Common myeloid progenitor, CD34-positive (primary cell): Measurements from ENCODE around the gene PRAF2.
A peak's percentile ranks its signal among the peaks of the same experiment; 100 is the strongest.

Experiments used
- CTCF ChIA-PET: fragments of 350-600 bp; sonication (Branson Sonifier 250); formaldehyde crosslinking; loops from one replicate; lab custom pipeline; 2021; ENCODE audit warnings: antibody characterized with exemption; lab: Charles Lee
- POLR2A ChIA-PET: fragments of 350-600 bp; sonication (Branson Sonifier 250); formaldehyde crosslinking; loops from one replicate; lab custom pipeline; 2021; ENCODE audit warnings: antibody characterized with exemption; lab: Charles Lee
- DNase-seq, 3 donors: peaks; one replicate each; pipeline versions ENCODE4 v3.0.0 to v3.0.0-alpha.2; 2013
- H3K27ac ChIP-seq, 2 experiments: 1 replicate in 1 of 2; 2 replicates in 1 of 2; pipeline ENCODE4 v1.7.0; 2013; ENCODE audit warnings: inconsistent platforms in 2 of 2, low read length in 2 of 2, mild to moderate bottlenecking in 2 of 2, low read depth in 1 of 2, moderate library complexity in 1 of 2; ENCODE audit not compliant: severe bottlenecking in 2 of 2, insufficient read depth in 1 of 2, poor library complexity in 1 of 2
- H3K27me3 ChIP-seq, 5 experiments: replicated peaks in 2 of 5; 1 replicate in 3 of 5; 2 replicates in 2 of 5; pipeline versions ENCODE4 v1.6.1 to v1.7.0; 2013; ENCODE audit warnings: low read length in 4 of 5, mild to moderate bottlenecking in 2 of 5, moderate library complexity in 2 of 5, inconsistent platforms in 1 of 5; ENCODE audit not compliant: insufficient read depth in 5 of 5, control insufficient read depth in 4 of 5
- H3K36me3 ChIP-seq, 4 experiments: 1 replicate in 2 of 4; 2 replicates in 2 of 4; pipeline versions ENCODE4 v1.6.1 to v1.7.0; 2013; ENCODE audit warnings: low read length in 3 of 4, control low read depth in 1 of 4, mild to moderate bottlenecking in 1 of 4; ENCODE audit not compliant: control insufficient read depth in 4 of 4, insufficient read depth in 4 of 4
- H3K4me1 ChIP-seq, 4 experiments: 1 replicate in 3 of 4; 2 replicates in 1 of 4; pipeline versions ENCODE4 v1.6.1 to v1.7.1; 2013; ENCODE audit warnings: low read length in 3 of 4, mild to moderate bottlenecking in 3 of 4, control low read depth in 1 of 4, inconsistent platforms in 1 of 4, moderate library complexity in 1 of 4; ENCODE audit not compliant: control insufficient read depth in 4 of 4, insufficient read depth in 4 of 4; ENCODE audit errors: control extremely low read depth in 1 of 4
- H3K4me3 ChIP-seq, 7 experiments: 1 replicate in 4 of 7; 2 replicates in 3 of 7; pipeline versions ENCODE4 v1.5.1 to v1.7.0; 2013; ENCODE audit warnings: mild to moderate bottlenecking in 7 of 7, low read length in 6 of 7, moderate library complexity in 6 of 7, inconsistent platforms in 2 of 7, low read depth in 2 of 7, control low read depth in 1 of 7; ENCODE audit not compliant: insufficient read depth in 4 of 7, control insufficient read depth in 1 of 7; ENCODE audit errors: extremely low read depth in 1 of 7
- H3K9me3 ChIP-seq, 5 experiments: 1 replicate in 4 of 5; 2 replicates in 1 of 5; pipeline versions ENCODE4 v1.6.1 to v1.7.1; 2013; ENCODE audit warnings: low read length in 4 of 5, mild to moderate bottlenecking in 2 of 5, inconsistent platforms in 1 of 5, low read depth in 1 of 5, moderate library complexity in 1 of 5; ENCODE audit not compliant: control insufficient read depth in 4 of 5, insufficient read depth in 2 of 5; ENCODE audit errors: control extremely low read depth in 1 of 5
- WGBS: methylation state at CpG from one replicate; pipeline ENCODE4 v1.1.5; 2013; ENCODE audit not compliant: insufficient coverage; 5-methylcytosine and 5-hydroxymethylcytosine counted together

Gene PRAF2

GRCh38 chrX:49101629-49101984, 27.8 kb upstream of the PRAF2 start:
- H3K27me3 ChIP-seq, result no peaks in the 10 kb centered on the region
- ChIA-PET POLR2A (interaction anchor here (1.0 to 1.1 kb wide), 2 partner anchors 59 to 99 kb away, joined by 3 to 4 read pairs; no protein-coding TSS in a partner anchor), CTCF (interaction anchor here (0.7 to 1.0 kb wide), 2 partner anchors 11 to 77 kb away, joined by 3 read pairs; no protein-coding TSS in a partner anchor)
- no peaks in the 10 kb centered on the region for H3K36me3 ChIP-seq
- peak overlapping the region; percentile 19 to 87 (median 73) for H3K4me3 ChIP-seq
- peak overlapping the region in 1 of 2 experiments; percentile 64 for H3K27ac ChIP-seq
- DNase-seq, result no peak
- 43% methylated on average over 9 of the region's 9 CpGs for WGBS
- no peaks in the 10 kb centered on the region for H3K9me3 ChIP-seq
- H3K4me1 ChIP-seq, result peaks cover 0 to 12% (median 6%) of the 10 kb centered on the region in 4 experiments

DNA sequence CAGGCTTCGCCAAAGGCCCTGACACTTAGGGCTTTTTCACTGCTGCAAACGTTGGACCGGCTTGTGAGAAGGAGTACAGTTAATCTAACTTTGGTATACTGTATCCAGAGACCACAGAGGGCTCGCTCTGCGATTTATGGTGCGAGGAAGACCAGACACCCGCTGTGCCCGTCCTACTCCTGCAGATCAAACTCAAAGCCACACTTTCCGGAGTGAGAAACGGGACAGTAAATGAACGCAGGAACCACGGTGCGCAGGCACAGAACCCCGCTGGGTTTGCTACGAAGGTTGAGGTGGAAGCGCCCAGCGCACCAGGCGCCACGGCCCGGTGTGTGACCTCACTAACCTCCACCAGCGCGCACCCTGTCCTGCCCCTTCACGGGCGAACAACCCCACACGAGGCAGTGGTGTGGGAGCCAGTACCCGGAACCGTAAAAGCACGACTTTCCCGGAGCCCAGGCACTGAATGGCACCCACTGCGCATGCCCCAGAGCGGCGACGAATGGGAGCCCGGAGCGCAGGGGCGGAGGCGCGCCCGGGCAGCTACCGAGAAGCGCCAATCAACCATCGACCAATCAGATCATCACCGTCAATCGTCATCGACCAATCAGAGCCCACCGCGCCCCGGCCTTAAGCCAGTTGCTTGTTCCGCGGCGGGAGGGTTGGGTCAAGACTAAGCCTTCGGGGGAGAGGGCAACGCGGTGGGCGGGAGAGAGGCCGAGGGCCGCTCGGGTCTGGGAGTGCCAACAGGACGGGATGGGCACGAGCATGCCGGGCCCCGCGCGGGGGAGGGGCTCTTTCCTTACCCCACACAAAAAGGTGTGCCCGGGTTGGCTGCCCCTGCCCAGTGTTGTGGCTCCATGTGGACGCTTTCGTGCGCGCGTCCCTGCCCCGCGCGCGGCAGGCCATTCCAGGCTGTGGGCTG, 27.2 kb upstream of the PRAF2 start:
- peak overlapping the region; percentile 67 to 79 for H3K27ac ChIP-seq
- WGBS, result 48% methylated on average over 68 of the region's 74 CpGs
- H3K27me3 ChIP-seq, result no peaks in the 10 kb centered on the region
- H3K9me3 ChIP-seq, result no peaks in the 10 kb centered on the region
- ChIA-PET POLR2A (interaction anchor here (1.0 to 1.1 kb wide), 2 partner anchors 58 to 98 kb away, joined by 3 to 4 read pairs; no protein-coding TSS in a partner anchor), CTCF (interaction anchor here (0.6 kb wide), 1 partner anchor 11 kb away, joined by 3 read pairs; no protein-coding TSS in a partner anchor)
- peak; percentile 88 to 92 (median 91) for DNase-seq
- H3K4me3 ChIP-seq, result peak overlapping the region; percentile 48 to 87 (median 73)
- H3K36me3 ChIP-seq, result no peaks in the 10 kb centered on the region
- peaks cover 0 to 12% (median 6%) of the 10 kb centered on the region in 4 experiments for H3K4me1 ChIP-seq

DNA sequence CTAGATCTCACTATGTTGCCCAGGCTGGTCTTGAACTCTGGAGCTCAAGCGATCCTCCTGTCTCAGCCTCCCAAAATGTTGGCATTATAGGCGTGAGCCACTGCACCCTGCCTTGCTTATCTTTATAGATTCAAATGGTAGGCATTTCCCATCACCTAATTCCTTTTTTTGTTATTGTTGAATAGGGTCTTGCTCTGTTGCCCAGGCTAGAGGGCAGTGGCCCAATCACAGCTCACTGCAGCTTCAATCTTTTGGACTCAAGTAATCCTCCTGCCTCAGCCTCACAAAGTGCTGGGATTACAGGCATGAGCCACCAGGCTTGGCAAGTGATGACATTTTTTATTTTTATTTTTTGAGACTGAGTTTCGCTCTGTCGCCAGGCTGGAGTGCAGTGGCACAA, 22.6 kb upstream of the PRAF2 start:
- no peaks in the 10 kb centered on the region for H3K27me3 ChIP-seq
- CTCF ChIA-PET, result interaction anchor here (1.7 kb wide), 1 partner anchor 36 kb away, joined by 3 read pairs; no protein-coding TSS in a partner anchor
- 100% methylated on average over 2 of the region's 4 CpGs for WGBS
- H3K27ac ChIP-seq, result no peak overlapping the region
- H3K4me1 ChIP-seq, result peaks cover 0 to 7% (median 4%) of the 10 kb centered on the region in 4 experiments
- POLR2A ChIA-PET, result no interaction called here
- H3K9me3 ChIP-seq, result no peaks in the 10 kb centered on the region
- no peak for DNase-seq
- H3K4me3 ChIP-seq, result no peak overlapping the region
- H3K36me3 ChIP-seq, result no peaks in the 10 kb centered on the region

- no peaks in the 10 kb centered on the region for H3K36me3 ChIP-seq
- no peaks in the 10 kb centered on the region for H3K27me3 ChIP-seq
- no peaks in the 10 kb centered on the region for H3K4me1 ChIP-seq
- H3K4me3 ChIP-seq, result no peak overlapping the region
- no peaks in the 10 kb centered on the region for H3K9me3 ChIP-seq
- DNase-seq, result no peak
- no peak overlapping the region for H3K27ac ChIP-seq
- ChIA-PET POLR2A (no interaction called here), CTCF (no interaction called here)
- WGBS, result 100% methylated on average over 2 of the region's 4 CpGs
Measured at GRCh38 chrX:49089553-49089952, 15.8 kb upstream of the PRAF2 start.

DNA sequence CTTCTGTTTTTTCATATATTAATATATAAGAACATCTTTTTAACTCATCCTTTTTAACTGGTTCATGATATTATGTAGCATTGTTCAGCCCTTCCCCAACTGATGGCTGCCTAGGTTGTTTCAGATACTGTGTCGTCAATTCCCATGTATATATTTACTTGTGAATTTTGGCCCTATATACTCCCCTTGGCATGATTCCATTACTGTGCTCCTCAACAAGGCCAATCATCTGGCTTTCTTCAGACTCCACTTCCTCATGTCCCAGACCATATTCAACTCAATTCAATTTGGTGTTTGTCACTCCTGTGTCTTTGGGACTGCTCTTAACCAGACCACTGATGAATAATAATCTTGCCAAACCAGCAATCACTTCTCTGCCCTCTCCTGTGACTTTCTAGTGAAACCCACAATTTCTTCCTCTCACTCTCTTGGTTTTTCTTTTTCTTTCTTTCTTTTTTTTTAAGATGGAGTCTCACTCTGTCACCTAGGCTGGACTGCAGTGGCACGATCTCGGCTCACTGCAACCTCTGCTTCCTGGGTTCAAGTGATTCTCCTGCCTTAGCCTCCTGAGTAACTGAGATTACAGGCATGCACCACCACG, 8.6 kb upstream of the PRAF2 start:
- no peaks in the 10 kb centered on the region for H3K9me3 ChIP-seq
- peaks cover 0 to 8% (median 5%) of the 10 kb centered on the region in 4 experiments for H3K4me1 ChIP-seq
- ChIA-PET CTCF (no interaction called here), POLR2A (no interaction called here)
- no peak overlapping the region for H3K4me3 ChIP-seq
- H3K36me3 ChIP-seq, result peaks cover 0 to 5% (median 2%) of the 10 kb centered on the region in 4 experiments
- WGBS, result 93% methylated on average over 3 of the region's 4 CpGs
- no peak for DNase-seq
- H3K27me3 ChIP-seq, result no peaks in the 10 kb centered on the region
- H3K27ac ChIP-seq, result no peak overlapping the region

GRCh38 chrX:49079489-49080428, 6.0 kb upstream of the PRAF2 start, which contains the start of gene WDR45:
TSS of gene WDR45 (minus strand) at chrX:49079887. CDS start at chrX:49078095, 1,792 bp downstream.
- Histone ChIP-seq H3K27me3 (no peaks in the 10 kb centered on the region), H3K36me3 (peaks cover 0 to 22% (median 6%) of the 10 kb centered on the region in 4 experiments), H3K4me1 (peaks cover 0 to 8% (median 5%) of the 10 kb centered on the region in 4 experiments), H3K27ac (peak within 1 kb of the TSS; percentile 88 to 92), H3K4me3 (peak within 1 kb of the TSS; percentile 44 to 78 (median 66)), H3K9me3 (no peaks in the 10 kb centered on the region)
- WGBS, result 39% methylated on average over 51 of the region's 55 CpGs
- DNase-seq, result peak; percentile 75 to 90 (median 83)
- ChIA-PET POLR2A (interaction anchor here (0.7 kb wide), 1 partner anchor 384 kb away, joined by 5 read pairs; no protein-coding TSS in a partner anchor), CTCF (interaction anchor here (1.1 kb wide), 1 partner anchor 27 kb away, joined by 4 read pairs; no protein-coding TSS in a partner anchor)
